ENCODE measurements around the gene EXOSC3. TPM values are rescaled to one million over a fixed set of nuclear protein-coding genes. Genes with fewer than 3 reads are reported as not detected.

The EXOSC3 gene
- total RNA-seq, 1 donor from 2014 or later: 25.8 TPM

- Histone ChIP-seq H3K4me3 (ENCODE audit: low read depth, low read length) (no peak overlapping the region), H3K36me3 (ENCODE audit: control insufficient read depth, insufficient read depth, low read length) (no peaks in the 10 kb centered on the region), H3K27me3 (ENCODE audit: control insufficient read depth, insufficient read depth, low read length) (no peaks in the 10 kb centered on the region)
- no peak for TF ChIP-seq CTCF (IDR thresholded peaks at IDR 0.05; ENCODE audit: insufficient read depth, low read length, severe bottlenecking)
- FAIRE-seq: no peak
- no peak for DNase-seq (ENCODE audit: low read depth)
Measured at GRCh38 chr9:37798677-37799076, 13.8 kb upstream of the EXOSC3 start.

GRCh38 chr9:37796232-37796631 is 11.4 kb upstream of the EXOSC3 start:
- no peaks in the 10 kb centered on the region for H3K27me3 ChIP-seq (ENCODE audit: control insufficient read depth, insufficient read depth, low read length)
- no peak for FAIRE-seq
- TF ChIP-seq CTCF (IDR thresholded peaks at IDR 0.05; ENCODE audit: insufficient read depth, low read length, severe bottlenecking): no peak
- no peak for DNase-seq (ENCODE audit: low read depth)
- H3K36me3 ChIP-seq (ENCODE audit: control insufficient read depth, insufficient read depth, low read length): no peaks in the 10 kb centered on the region
- no peak overlapping the region for H3K4me3 ChIP-seq (ENCODE audit: low read depth, low read length)

GRCh38 chr9:37792122-37792521 is 7.3 kb upstream of the EXOSC3 start:
- H3K4me3 ChIP-seq (ENCODE audit: low read depth, low read length): no peak overlapping the region
- H3K36me3 ChIP-seq (ENCODE audit: control insufficient read depth, insufficient read depth, low read length): no peaks in the 10 kb centered on the region
- no peaks in the 10 kb centered on the region for H3K27me3 ChIP-seq (ENCODE audit: control insufficient read depth, insufficient read depth, low read length)
- FAIRE-seq: no peak
- no peak for TF ChIP-seq CTCF (IDR thresholded peaks at IDR 0.05; ENCODE audit: insufficient read depth, low read length, severe bottlenecking)
- no peak for DNase-seq (ENCODE audit: low read depth)

- FAIRE-seq: no peak
- H3K27me3 ChIP-seq (ENCODE audit: control insufficient read depth, insufficient read depth, low read length): no peaks in the 10 kb centered on the region
- no peaks in the 10 kb centered on the region for H3K36me3 ChIP-seq (ENCODE audit: control insufficient read depth, insufficient read depth, low read length)
- H3K4me3 ChIP-seq (ENCODE audit: low read depth, low read length): no peak overlapping the region
- no peak for TF ChIP-seq CTCF (IDR thresholded peaks at IDR 0.05; ENCODE audit: insufficient read depth, low read length, severe bottlenecking)
- DNase-seq (ENCODE audit: low read depth): no peak
Measured at GRCh38 chr9:37790096-37790495, 5.2 kb upstream of the EXOSC3 start.

- no peak for DNase-seq (ENCODE audit: low read depth)
- FAIRE-seq: no peak
- H3K36me3 ChIP-seq (ENCODE audit: control insufficient read depth, insufficient read depth, low read length): no peaks in the 10 kb centered on the region
- H3K4me3 ChIP-seq (ENCODE audit: low read depth, low read length): no peak overlapping the region
- TF ChIP-seq CTCF (IDR thresholded peaks at IDR 0.05; ENCODE audit: insufficient read depth, low read length, severe bottlenecking): no peak
- no peaks in the 10 kb centered on the region for H3K27me3 ChIP-seq (ENCODE audit: control insufficient read depth, insufficient read depth, low read length)
Measured at GRCh38 chr9:37788332-37788731, 3.5 kb upstream of the EXOSC3 start.

GRCh38 chr9:37787059-37787458 is 2.2 kb upstream of the EXOSC3 start:
- Histone ChIP-seq H3K36me3 (ENCODE audit: control insufficient read depth, insufficient read depth, low read length) (peaks cover 6% of the 10 kb centered on the region), H3K27me3 (ENCODE audit: control insufficient read depth, insufficient read depth, low read length) (no peaks in the 10 kb centered on the region), H3K4me3 (ENCODE audit: low read depth, low read length) (no peak overlapping the region)
- no peak for FAIRE-seq
- DNase-seq (ENCODE audit: low read depth): no peak
- TF ChIP-seq CTCF (IDR thresholded peaks at IDR 0.05; ENCODE audit: insufficient read depth, low read length, severe bottlenecking): no peak
